NCI-H146 treated with DMSO at 0.1 percent for 48 hours (cell line): ENCODE data around the gene CDYL.

Experiments
- DNase-seq: peaks from one replicate; lab custom pipeline; 2025; ENCODE audit not compliant: unreplicated experiment; lab: John Stamatoyannopoulos, UW

Gene CDYL

GRCh38 chr6:4931530-4932227 lies 155.5 kb downstream of the CDYL start:
- DNase-seq, result no peak

DNA sequence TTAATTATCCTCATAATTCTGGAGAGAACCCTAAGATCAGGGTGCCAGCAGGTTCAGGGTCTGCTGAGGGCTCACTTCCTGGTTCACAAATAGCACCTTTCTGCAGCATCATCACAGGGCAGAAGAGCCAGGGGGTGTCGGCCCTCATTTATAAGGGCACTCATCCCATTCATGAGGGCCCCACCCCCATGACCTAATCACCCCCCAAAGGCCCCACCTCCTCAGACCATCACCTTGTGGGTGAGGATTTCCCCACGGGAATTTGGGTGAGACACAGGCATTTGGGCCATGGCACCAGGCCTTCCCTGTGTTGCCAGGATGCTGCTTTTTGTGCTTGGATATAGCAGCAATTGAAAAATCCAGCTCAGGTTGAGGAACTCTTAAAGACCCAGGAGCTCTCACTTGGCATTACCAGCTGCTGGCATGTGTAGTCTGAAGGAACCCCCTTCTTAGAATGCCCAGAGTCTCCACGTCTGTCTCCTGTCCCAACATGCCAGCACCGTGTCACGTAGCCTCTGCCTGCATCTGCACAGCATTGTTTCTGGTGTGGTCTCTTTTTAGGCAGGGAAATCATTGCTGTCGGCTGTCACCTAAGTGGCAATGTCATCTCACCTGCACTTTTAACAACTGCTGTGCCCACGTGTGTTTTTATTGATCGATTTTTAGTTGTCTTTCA lies 156.2 kb downstream of the CDYL start:
- DNase-seq, result no peak

DNA sequence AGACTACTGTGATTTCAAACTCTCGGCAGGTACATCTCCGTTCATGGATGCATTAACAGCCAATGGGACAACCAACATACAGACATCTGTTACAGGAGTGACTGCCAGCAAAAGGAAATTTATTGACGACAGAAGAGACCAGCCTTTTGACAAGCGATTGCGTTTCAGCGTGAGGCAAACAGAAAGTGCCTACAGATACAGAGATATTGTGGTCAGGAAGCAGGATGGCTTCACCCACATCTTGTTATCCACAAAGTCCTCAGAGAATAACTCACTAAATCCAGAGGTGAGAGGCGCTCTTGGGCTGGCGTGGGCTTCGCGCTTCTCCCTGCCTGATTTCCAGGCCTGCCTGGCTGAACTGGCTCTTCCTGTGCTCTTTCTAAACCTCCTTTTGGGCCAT lies 159.3 kb downstream of the CDYL start:
- DNase-seq, result no peak

- DNase-seq, result no peak
Observed at GRCh38 chr6:4935975-4936680, 159.9 kb downstream of the CDYL start.

DNA sequence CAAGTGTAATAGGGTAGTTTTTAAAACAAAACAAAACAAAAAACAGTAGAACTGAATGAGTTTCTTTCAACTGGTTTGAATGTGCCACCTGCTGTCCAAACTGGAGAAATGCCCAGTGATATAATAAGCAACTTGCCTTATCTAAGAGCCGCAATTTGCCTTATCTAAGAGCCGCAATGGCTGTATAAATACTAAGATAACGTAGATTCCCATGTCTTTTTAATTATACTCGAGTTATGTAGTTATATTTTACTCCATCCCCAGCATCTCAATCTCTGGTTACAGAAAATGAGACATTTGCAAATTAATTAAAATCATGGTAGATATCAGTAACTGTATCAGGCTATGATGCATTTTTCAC lies 160.5 kb downstream of the CDYL start:
- peak; percentile 48 for DNase-seq

DNA sequence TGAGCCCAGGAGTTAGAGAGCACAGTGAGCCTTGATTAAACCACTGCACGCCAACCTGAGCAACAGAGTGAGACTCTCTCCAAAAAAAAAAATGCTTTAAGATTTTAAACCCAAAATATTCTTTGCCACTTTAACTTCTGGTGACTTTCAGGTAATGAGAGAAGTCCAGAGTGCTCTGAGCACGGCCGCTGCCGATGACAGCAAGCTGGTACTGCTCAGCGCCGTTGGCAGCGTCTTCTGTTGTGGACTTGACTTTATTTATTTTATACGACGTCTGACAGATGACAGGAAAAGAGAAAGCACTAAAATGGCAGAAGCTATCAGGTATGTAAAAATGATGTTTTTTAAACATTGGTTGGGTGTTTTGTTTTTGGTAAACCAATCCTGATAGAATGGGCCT lies 161.2 kb downstream of the CDYL start:
- DNase-seq, result no peak

GRCh38 chr6:4939241-4939640 lies 163.0 kb downstream of the CDYL start:
- no peak for DNase-seq

- DNase-seq, result no peak
Observed at GRCh38 chr6:4940416-4940815, 164.2 kb downstream of the CDYL start.

GRCh38 chr6:4941782-4942672 lies 165.8 kb downstream of the CDYL start:
- no peak for DNase-seq

GRCh38 chr6:4942673-4943009 lies 166.4 kb downstream of the CDYL start:
- no peak for DNase-seq

DNA sequence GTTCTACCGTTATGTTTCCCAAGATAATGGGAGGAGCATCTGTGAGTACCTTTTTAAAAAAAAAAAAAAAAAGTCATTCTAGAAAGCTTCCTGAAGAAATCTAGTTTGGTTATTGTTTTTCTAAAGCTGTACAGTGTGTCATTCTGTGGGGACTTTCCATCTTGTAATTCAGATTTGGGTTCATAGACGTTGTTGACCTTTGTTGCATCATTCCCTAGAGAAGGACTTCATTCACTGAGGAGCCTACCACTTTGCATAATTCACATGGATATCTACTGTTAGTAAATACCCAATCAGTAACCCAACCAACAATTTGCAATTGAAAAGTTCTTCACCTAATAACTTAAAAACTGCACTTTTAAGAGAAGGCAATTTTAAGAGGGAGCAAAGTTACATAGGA lies 167.5 kb downstream of the CDYL start:
- no peak for DNase-seq

- no peak for DNase-seq
Observed at GRCh38 chr6:4944325-4944724, 168.1 kb downstream of the CDYL start.

DNA sequence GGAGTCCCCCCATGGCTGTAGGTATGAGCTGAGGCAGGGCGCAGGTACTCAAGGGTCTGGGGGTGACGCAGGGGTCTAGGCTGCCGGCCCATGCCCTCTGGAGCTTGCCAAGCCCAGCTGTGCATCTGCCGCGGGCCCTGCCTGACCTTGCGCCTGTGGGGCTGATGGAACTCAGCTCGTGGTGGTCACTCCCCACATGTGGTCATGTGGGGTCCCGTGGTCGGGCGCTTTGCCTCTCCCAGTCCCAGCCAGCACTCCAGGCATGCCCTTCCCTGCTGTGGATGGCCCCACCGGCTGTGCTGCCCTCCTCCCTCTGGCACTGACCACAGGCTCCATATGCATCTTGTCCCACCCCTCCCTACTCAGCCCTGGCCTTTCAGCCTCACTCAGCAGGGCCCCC lies 170.3 kb downstream of the CDYL start:
- no peak for DNase-seq

- no peak for DNase-seq
Observed at GRCh38 chr6:4947716-4948115, 171.5 kb downstream of the CDYL start.

DNA sequence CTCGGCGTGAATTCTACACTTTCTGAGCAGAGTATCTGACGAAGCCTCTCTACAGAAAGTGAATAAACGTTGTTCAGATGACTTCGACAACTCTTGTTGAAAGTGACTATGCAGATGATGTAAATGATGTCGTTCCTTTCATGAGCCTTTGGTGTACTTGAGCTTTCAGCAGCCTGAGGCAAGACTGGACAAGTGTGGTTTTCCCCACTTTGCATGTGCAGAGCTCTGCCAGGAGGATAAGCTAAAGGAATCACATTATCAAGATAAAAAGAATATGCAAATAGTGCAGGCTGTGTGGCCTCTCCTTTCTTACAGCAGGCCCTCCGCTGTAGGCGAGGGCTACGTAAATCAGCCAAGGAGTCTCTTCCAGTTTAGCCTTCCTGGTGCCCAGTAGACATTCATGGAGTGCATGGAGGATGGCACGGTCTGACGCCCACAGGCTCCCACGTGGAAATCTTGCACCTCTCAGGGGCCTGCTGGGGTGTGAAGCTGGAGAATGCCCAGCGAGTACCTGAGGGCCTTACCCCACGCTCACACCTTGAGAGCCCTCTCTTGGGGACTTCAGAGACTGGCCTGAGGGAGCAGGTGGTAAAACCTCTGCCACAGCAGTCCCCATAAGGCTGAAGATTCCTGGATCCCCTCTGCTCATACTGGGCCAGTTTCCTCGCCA lies 172.7 kb downstream of the CDYL start:
- DNase-seq, result no peak

- no peak for DNase-seq
Observed at GRCh38 chr6:4950076-4950475, 173.9 kb downstream of the CDYL start.

DNA sequence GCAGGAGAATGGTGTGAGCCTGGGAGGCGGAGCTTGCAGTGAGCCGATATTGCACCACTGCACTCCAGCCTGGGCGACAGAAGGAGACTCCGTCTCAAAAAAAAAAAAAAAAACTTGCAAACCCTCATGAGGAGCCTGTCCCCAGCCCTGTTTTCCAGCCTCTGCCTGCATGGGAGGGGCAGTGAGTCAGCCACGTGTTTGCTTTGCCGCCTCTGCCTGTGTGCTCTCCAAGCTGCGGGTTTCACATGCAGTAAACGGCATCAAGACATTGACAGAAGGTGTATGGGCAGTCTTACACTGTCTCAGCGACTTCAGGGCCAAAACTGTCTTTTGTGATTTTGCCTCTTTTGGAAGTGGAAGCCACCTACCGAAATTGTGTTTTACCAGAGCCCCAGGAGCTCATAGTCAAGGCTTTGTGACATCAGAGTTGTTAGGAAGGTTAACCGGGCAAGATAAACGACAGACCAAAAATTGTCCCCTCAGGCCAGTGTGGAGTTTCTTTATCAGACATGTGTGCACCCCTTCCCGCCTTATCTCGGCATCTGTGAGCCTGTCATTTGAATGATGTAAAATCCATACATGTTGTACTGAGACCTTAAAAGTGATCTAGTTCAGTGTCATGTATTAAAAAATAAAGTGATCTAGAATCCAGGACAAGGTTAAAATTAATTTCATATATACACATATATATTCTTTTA lies 174.8 kb downstream of the CDYL start:
- DNase-seq, result no peak

GRCh38 chr6:4953440-4953839 lies 177.2 kb downstream of the CDYL start:
- DNase-seq, result no peak

DNA sequence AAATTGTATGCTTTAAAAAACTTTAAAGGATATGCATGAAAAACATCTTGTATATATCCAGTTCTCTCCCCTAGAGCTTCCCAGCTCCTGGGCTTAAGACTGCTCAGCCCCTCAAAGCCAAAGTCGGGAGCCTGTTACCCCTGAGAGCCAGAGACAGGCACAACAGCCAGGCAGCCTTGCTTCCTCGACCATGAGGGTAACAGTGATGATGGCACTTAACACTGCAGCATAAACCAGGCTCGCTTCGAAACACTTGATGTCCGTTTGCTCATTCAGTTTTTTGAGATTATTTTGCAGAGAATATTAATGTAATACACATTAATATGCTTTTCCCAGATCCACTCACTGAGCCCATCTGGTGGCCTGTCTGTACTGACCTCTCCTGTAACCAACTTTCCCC lies 180.4 kb downstream of the CDYL start:
- DNase-seq, result no peak

- no peak for DNase-seq
Observed at GRCh38 chr6:4957521-4958231, 181.5 kb downstream of the CDYL start.
